Hypothalamus (tissue), 51 donors: ENCODE results near the gene PDE6A.

Experiments used
- DNase-seq, 51 donors: peaks; one replicate each; lab custom pipeline; 2025; lab: John Stamatoyannopoulos, UW

PDE6A gene

GRCh38 chr5:149823375-149823774 lies 121.2 kb downstream of the PDE6A start:
- peak in 1 of 51 donors; percentile 34 for DNase-seq

- DNase-seq: no peak
Measured at GRCh38 chr5:149822301-149822700, 122.3 kb downstream of the PDE6A start.

DNA sequence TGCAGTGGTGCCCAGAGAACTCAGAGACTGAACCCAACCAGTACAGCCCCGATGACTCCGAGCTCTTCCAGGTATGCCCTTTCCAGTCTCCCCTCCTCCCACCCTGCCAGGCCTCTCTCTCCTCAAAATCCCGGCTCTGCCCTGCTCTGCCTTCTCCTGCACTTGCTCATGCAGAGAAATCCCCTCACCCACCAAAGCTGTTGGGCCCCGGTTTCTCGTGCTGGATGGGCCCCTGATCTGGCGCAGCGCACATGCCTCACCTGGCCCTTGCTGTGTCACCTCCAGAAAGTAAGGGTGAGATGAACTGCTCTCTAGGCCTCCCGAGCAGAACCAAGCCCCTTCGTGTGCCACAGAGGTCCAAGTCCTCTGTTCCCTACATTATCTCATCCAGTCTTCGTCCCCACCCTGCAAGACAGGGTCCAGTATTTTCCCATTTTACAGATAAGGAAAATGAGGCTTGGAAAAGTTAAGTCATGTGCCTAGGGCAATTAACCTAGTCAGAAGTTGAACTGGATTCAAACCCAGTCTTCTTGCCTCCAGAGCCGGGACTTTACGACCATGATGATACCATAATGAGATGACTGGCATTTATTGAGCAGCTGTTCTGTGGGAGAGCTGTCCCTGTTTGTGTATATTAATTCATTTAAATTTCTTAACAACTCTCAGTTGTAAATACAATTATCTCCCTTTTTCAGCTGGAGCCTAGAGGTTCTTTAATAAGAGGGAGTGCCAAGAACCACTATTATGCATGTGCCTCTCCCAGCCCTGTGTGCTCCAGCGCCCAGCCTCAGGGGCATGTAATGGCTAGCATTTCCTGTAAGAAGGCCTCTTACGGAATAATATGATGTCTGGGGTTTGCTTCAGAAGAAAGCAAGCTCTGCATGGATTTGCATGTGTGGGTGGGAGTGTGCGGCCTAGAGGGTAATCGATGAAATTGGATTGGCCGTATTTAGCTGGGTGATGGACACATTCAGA lies 123.8 kb downstream of the PDE6A start:
- no peak for DNase-seq

DNA sequence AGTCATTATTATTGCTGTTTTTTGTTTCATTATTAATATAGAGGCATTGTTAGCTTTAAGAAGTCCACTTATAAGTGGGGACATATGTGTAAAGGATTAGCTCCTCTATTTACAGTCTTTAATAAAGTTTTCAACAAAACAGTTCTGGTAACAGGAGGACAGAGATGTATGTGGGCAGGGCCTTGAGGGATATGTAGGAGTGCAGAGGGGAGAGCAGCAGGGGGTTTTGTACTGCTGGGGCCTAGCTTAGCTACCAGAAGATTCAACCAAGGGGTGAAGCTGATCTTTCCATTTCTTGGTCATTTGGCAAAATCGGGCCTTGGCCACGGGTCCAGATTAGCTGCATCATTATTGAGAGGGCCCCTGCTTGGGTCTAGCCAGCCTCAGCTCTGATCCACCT lies 124.6 kb downstream of the PDE6A start:
- no peak for DNase-seq

GRCh38 chr5:149818116-149818515 lies 126.5 kb downstream of the PDE6A start:
- no peak for DNase-seq

- DNase-seq: no peak
Measured at GRCh38 chr5:149817539-149818060, 127.0 kb downstream of the PDE6A start.

DNA sequence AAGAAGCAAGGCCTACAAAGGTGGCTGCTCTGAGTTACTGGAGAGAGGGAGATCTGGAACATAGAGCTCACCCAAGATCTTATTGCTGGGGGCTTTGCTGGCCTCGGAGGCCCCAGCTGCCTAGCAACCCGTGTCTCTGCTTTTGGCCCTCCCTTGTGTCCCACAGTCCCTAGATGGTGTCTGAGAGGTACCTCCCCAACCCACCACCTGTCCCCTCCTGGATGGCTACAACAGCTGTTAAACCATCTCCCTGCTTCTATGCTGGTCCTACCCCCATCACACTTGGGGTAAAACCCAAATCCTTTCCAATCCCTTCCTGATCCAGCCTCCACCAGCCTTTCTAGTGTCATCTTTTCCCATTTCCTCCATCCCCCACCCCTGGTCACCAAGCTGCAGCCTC lies 127.9 kb downstream of the PDE6A start:
- no peak for DNase-seq

- no peak for DNase-seq
Measured at GRCh38 chr5:149811453-149811852, 133.1 kb downstream of the PDE6A start.

DNA sequence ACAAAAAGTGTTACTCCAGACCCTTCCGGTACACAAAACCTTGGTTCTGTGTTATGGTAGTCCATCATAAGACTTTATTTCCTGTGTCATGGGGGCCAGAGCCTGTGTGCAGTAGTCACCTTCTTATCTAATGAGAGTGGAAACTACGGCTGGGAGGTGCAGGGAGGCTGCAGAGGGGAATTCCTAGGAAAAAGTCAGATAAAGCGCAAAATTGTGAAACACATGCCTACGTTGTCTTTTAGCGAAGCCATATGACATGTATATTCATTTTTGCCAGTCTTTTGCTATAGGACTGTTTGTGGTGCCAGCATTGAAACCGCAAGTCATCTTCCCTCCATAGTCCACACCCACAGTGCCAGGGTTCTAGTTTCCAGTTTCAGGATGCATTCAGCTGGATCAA lies 133.7 kb downstream of the PDE6A start:
- no peak for DNase-seq

- DNase-seq: no peak
Measured at GRCh38 chr5:149809931-149810691, 134.5 kb downstream of the PDE6A start.

DNA sequence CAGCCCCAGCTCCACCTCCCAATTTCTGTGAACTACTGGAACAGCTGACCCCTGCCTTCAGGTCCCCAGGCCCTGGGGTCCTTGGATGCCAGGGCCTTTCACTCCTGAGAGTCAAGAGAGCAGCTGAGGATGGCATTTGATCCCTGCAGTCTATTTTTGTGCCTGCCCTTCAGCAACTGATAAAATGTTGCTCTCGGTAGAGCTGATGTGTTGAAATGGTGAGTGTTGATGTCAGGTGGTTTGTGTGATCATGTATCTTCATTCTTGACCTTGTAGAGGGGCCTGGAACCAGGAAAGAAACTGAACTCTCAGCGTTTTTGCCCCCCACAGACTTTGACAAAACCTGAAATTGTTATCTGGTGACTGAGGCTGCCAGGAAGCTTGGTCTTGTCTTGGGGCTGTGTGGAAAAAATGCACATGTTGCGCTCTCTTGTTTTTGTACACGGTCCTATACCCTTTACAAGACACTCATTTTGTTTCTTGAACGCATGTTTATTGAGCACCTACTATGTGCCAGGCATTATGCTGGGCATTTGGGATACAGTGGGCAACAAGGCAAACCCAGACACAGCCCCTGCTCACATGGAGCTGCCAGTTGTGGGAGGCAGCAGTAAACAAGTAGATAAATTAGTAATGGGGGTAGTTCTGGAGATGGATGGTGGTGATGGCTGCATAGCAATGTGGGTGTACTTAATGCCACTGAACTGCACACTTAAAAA lies 136.2 kb downstream of the PDE6A start:
- DNase-seq: no peak
